Gastrocnemius medialis (tissue), 4 donors: ENCODE measurements around the gene LRRC8A.
"Not testable (repeated sequence)": the region's sequence is repeated elsewhere in the genome, so short reads cannot be mapped to it uniquely, and the experiment has no call there.

Experiments
- CTCF ChIP-seq, 5 experiments: fragments of 450-650 bp in 3 of 5; fragments of 200-600 bp in 2 of 5; sonication (generic) in 2 of 5; IDR thresholded peaks in 4 of 5; conservative IDR thresholded peaks in 1 of 5; 1 replicate in 4 of 5; 2 replicates in 1 of 5; pipeline ENCODE4 v1.5.1; 2016 to 2019; ENCODE audit warnings: antibody characterized with exemption in 5 of 5, mild to moderate bottlenecking in 3 of 5, moderate library complexity in 3 of 5
- POLR2A ChIP-seq, 2 donors: fragments of 450-650 bp; IDR thresholded peaks; one replicate each; pipeline ENCODE4 v1.6.1; 2017; ENCODE audit warnings: antibody characterized with exemption in 2 of 2, mild to moderate bottlenecking in 2 of 2, moderate library complexity in 2 of 2

GRCh38 chr9:128858476-128858875 lies 23.5 kb upstream of the LRRC8A start:
- not testable (repeated sequence) for TF ChIP-seq CTCF (IDR thresholded peaks at IDR 0.05 in 4 of 5, conservative IDR thresholded peaks at IDR 0.05 in 1 of 5); POLR2A (IDR thresholded peaks at IDR 0.05)
